Measurements from ENCODE around the gene SSR1.
A peak's percentile ranks its signal among the peaks of the same experiment; 100 is the strongest.

SSR1 gene

GRCh38 chr6:7247179-7247456 lies 65.9 kb downstream of the SSR1 start:
- no peak for DNase-seq
- in situ Hi-C loops (cut with HindIII; ENCODE audit: low pct_ligation_motif_present, low sequenced_read_pairs) = loop anchor here (25.0 kb wide), 1 partner anchor 535 kb away; no protein-coding TSS in a partner anchor
- no peak for TF ChIP-seq CTCF (IDR thresholded peaks at IDR 0.05; ENCODE audit: low read depth, low read length, missing control alignments)
- no peaks in the 10 kb centered on the region for H3K27me3 ChIP-seq (replicated peaks)
- H3K4me3 ChIP-seq (ENCODE audit: low read depth, low read length) = no peak overlapping the region
- no peak overlapping the region for H3K27ac ChIP-seq
- H3K36me3 ChIP-seq (replicated peaks) = peaks cover 37% of the 10 kb centered on the region

GRCh38 chr6:7246401-7247178 lies 66.4 kb downstream of the SSR1 start:
- Histone ChIP-seq H3K27ac (no peak overlapping the region), H3K36me3 (replicated peaks) (peaks cover 32% of the 10 kb centered on the region), H3K27me3 (replicated peaks) (no peaks in the 10 kb centered on the region), H3K4me3 (ENCODE audit: low read depth, low read length) (no peak overlapping the region)
- peak; percentile 27 for TF ChIP-seq CTCF (IDR thresholded peaks at IDR 0.05; ENCODE audit: low read depth, low read length, missing control alignments)
- in situ Hi-C loops (cut with HindIII; ENCODE audit: low pct_ligation_motif_present, low sequenced_read_pairs) = loop anchor here (25.0 kb wide), 1 partner anchor 534 kb away; no protein-coding TSS in a partner anchor
- no peak for DNase-seq

GRCh38 chr6:7245668-7246393 lies 67.2 kb downstream of the SSR1 start:
- Histone ChIP-seq H3K27me3 (replicated peaks) (no peaks in the 10 kb centered on the region), H3K27ac (no peak overlapping the region), H3K36me3 (replicated peaks) (peaks cover 30% of the 10 kb centered on the region), H3K4me3 (ENCODE audit: low read depth, low read length) (no peak overlapping the region)
- in situ Hi-C loops (cut with HindIII; ENCODE audit: low pct_ligation_motif_present, low sequenced_read_pairs) = loop anchor here (25.0 kb wide), 1 partner anchor 534 kb away; no protein-coding TSS in a partner anchor
- DNase-seq = no peak
- no peak for TF ChIP-seq CTCF (IDR thresholded peaks at IDR 0.05; ENCODE audit: low read depth, low read length, missing control alignments)

- Histone ChIP-seq H3K27me3 (replicated peaks) (no peaks in the 10 kb centered on the region), H3K27ac (peak overlapping the region; percentile 28), H3K4me3 (ENCODE audit: low read depth, low read length) (no peak overlapping the region), H3K36me3 (replicated peaks) (peaks cover 21% of the 10 kb centered on the region)
- peak; percentile 87 for TF ChIP-seq CTCF (IDR thresholded peaks at IDR 0.05; ENCODE audit: low read depth, low read length, missing control alignments)
- DNase-seq = peak; percentile 59
- in situ Hi-C loops (cut with HindIII; ENCODE audit: low pct_ligation_motif_present, low sequenced_read_pairs) = loop anchor here (25.0 kb wide), 1 partner anchor 531 kb away; no protein-coding TSS in a partner anchor
Measured at GRCh38 chr6:7243179-7243981, 69.6 kb downstream of the SSR1 start.

- H3K27ac ChIP-seq = peak overlapping the region; percentile 39
- no peak for TF ChIP-seq CTCF (IDR thresholded peaks at IDR 0.05; ENCODE audit: low read depth, low read length, missing control alignments)
- in situ Hi-C loops (cut with HindIII; ENCODE audit: low pct_ligation_motif_present, low sequenced_read_pairs) = loop anchor here (25.0 kb wide), 1 partner anchor 531 kb away; no protein-coding TSS in a partner anchor
- no peak for DNase-seq
- H3K27me3 ChIP-seq (replicated peaks) = no peaks in the 10 kb centered on the region
- peaks cover 18% of the 10 kb centered on the region for H3K36me3 ChIP-seq (replicated peaks)
- no peak overlapping the region for H3K4me3 ChIP-seq (ENCODE audit: low read depth, low read length)
Measured at GRCh38 chr6:7242835-7243178, 70.2 kb downstream of the SSR1 start.
